ENCODE data around the gene MBTD1. TPM values are rescaled to one million over a fixed set of nuclear protein-coding genes. Genes with fewer than 3 reads are reported as not detected.

The MBTD1 gene
- total and polyA plus RNA-seq, 5 donors from 2014 or later, result 4.3 to 27.4 (median 6.0) TPM

DNA sequence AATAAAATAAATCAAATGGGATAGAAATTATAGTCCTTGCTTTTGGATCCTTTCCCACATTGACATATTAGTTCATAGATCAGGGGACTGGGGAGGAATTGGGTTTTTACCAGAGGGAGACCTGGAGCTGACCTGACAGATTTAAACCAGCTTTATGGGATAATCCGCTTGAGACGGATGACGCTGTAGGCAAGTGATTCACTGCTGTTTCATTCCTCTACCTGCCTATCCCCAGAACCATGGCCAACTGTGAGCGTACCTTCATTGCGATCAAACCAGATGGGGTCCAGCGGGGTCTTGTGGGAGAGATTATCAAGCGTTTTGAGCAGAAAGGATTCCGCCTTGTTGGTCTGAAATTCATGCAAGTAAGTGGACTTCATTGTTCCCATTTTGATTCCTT is 104.4 kb downstream of the MBTD1 start:
- no peak overlapping the region for H3K27ac ChIP-seq (ENCODE audit: insufficient read depth, low read length, poor library complexity, severe bottlenecking)
- no peak for ATAC-seq (ENCODE audit: low read depth in 2 of 2)
- peak overlapping the region in 2 of 4 donors; percentile 14 to 34 for H3K4me3 Mint-ChIP-seq
- DNase-seq, result no peak
- no peaks in the 10 kb centered on the region for H3K27me3 Mint-ChIP-seq
- peaks cover 14% of the 10 kb centered on the region for H3K36me3 Mint-ChIP-seq
- H3K27me3 ChIP-seq (ENCODE audit: control insufficient read depth, insufficient read depth, low read length), result no peaks in the 10 kb centered on the region
- peaks cover 18% of the 10 kb centered on the region for H3K4me1 ChIP-seq (ENCODE audit: control insufficient read depth, insufficient read depth, low read length, poor library complexity, severe bottlenecking)
- peaks cover 0 to 9% (median 4%) of the 10 kb centered on the region in 4 donors for H3K4me1 Mint-ChIP-seq
- peaks cover 7% of the 10 kb centered on the region for H3K36me3 ChIP-seq (ENCODE audit: control insufficient read depth, insufficient read depth, low read length)
- no peaks in the 10 kb centered on the region for H3K9me3 Mint-ChIP-seq
- H3K4me3 ChIP-seq (ENCODE audit: low read depth, low read length), result no peak overlapping the region
- H3K27ac Mint-ChIP-seq, result no peak overlapping the region
- no peaks in the 10 kb centered on the region for H3K9me3 ChIP-seq (ENCODE audit: control insufficient read depth in 2 of 2, low read length in 2 of 2)

- DNase-seq (peak in 1 of 3 donors; percentile 47), ATAC-seq (ENCODE audit: low read depth in 2 of 2) (no peak)
- H3K36me3 ChIP-seq (ENCODE audit: control insufficient read depth, insufficient read depth, low read length), result peaks cover 3% of the 10 kb centered on the region
- Mint-ChIP-seq H3K4me1 (peaks cover 0 to 9% (median 4%) of the 10 kb centered on the region in 4 donors), H3K4me3 (no peak overlapping the region), H3K9me3 (no peaks in the 10 kb centered on the region), H3K27ac (no peak overlapping the region), H3K36me3 (peaks cover 6% of the 10 kb centered on the region), H3K27me3 (no peaks in the 10 kb centered on the region)
- H3K4me3 ChIP-seq (ENCODE audit: low read depth, low read length), result peak overlapping the region; percentile 85
- no peaks in the 10 kb centered on the region for H3K9me3 ChIP-seq (ENCODE audit: control insufficient read depth in 2 of 2, low read length in 2 of 2)
- no peak overlapping the region for H3K27ac ChIP-seq (ENCODE audit: insufficient read depth, low read length, poor library complexity, severe bottlenecking)
- H3K4me1 ChIP-seq (ENCODE audit: control insufficient read depth, insufficient read depth, low read length, poor library complexity, severe bottlenecking), result peaks cover 18% of the 10 kb centered on the region
- H3K27me3 ChIP-seq (ENCODE audit: control insufficient read depth, insufficient read depth, low read length), result no peaks in the 10 kb centered on the region
Observed at GRCh38 chr17:51154176-51154575, 105.7 kb downstream of the MBTD1 start.

GRCh38 chr17:51153210-51154072 is 106.4 kb downstream of the MBTD1 start, which contains the start of gene NME1:
Gene NME1 (plus strand): TSS chr17:51153559. CDS start chr17:51155655, 2,096 bp downstream.
- peak within 1 kb of the TSS; percentile 85 for H3K27ac ChIP-seq (ENCODE audit: insufficient read depth, low read length, poor library complexity, severe bottlenecking)
- Mint-ChIP-seq H3K4me3 (no peak within 1 kb of the TSS), H3K27me3 (no peaks in the 10 kb centered on the region), H3K27ac (no peak within 1 kb of the TSS), H3K36me3 (peaks cover 6% of the 10 kb centered on the region), H3K4me1 (peaks cover 0 to 9% (median 4%) of the 10 kb centered on the region in 4 donors), H3K9me3 (no peaks in the 10 kb centered on the region)
- H3K36me3 ChIP-seq (ENCODE audit: control insufficient read depth, insufficient read depth, low read length), result peaks cover 3% of the 10 kb centered on the region
- DNase-seq (peak; percentile 94 to 100 (median 98)), ATAC-seq (ENCODE audit: low read depth in 2 of 2) (peak; percentile 94 to 97)
- no peaks in the 10 kb centered on the region for H3K27me3 ChIP-seq (ENCODE audit: control insufficient read depth, insufficient read depth, low read length)
- no peaks in the 10 kb centered on the region for H3K9me3 ChIP-seq (ENCODE audit: control insufficient read depth in 2 of 2, low read length in 2 of 2)
- peaks cover 18% of the 10 kb centered on the region for H3K4me1 ChIP-seq (ENCODE audit: control insufficient read depth, insufficient read depth, low read length, poor library complexity, severe bottlenecking)
- H3K4me3 ChIP-seq (ENCODE audit: low read depth, low read length), result peak within 1 kb of the TSS; percentile 87

- Mint-ChIP-seq H3K4me3 (no peak overlapping the region), H3K27me3 (no peaks in the 10 kb centered on the region), H3K9me3 (no peaks in the 10 kb centered on the region), H3K36me3 (peaks cover 6% of the 10 kb centered on the region), H3K27ac (no peak overlapping the region), H3K4me1 (peaks cover 0 to 9% (median 4%) of the 10 kb centered on the region in 4 donors)
- Histone ChIP-seq H3K4me1 (ENCODE audit: control insufficient read depth, insufficient read depth, low read length, poor library complexity, severe bottlenecking) (peaks cover 18% of the 10 kb centered on the region), H3K27ac (ENCODE audit: insufficient read depth, low read length, poor library complexity, severe bottlenecking) (peak overlapping the region; percentile 85), H3K4me3 (ENCODE audit: low read depth, low read length) (peak overlapping the region; percentile 87), H3K27me3 (ENCODE audit: control insufficient read depth, insufficient read depth, low read length) (no peaks in the 10 kb centered on the region), H3K36me3 (ENCODE audit: control insufficient read depth, insufficient read depth, low read length) (peaks cover 3% of the 10 kb centered on the region), H3K9me3 (ENCODE audit: control insufficient read depth in 2 of 2, low read length in 2 of 2) (no peaks in the 10 kb centered on the region)
- no peak for DNase-seq
- no peak for ATAC-seq (ENCODE audit: low read depth in 2 of 2)
Observed at GRCh38 chr17:51152766-51153209, 107.1 kb downstream of the MBTD1 start.

DNA sequence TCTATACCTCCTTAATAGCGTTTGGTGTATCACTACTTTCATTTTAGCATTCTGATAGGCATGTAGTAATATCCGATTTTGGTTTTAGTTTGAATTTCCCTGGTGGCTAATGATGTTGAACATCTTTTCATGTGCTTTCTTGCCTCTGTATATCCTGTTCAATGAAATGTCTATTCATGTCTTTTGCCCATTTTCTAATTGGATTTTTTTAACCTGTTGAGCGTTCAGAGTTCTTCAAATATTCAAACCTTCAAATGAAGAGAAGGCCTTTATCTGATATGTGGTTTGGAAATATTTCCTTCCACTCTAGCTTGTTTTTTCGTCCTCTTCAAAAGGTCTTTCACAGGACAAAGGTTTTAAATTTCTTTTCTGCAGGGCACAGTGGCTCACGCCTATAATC is 108.9 kb downstream of the MBTD1 start:
- Mint-ChIP-seq H3K27ac (no peak overlapping the region), H3K9me3 (no peaks in the 10 kb centered on the region), H3K27me3 (no peaks in the 10 kb centered on the region), H3K4me1 (peaks cover 0 to 6% (median 4%) of the 10 kb centered on the region in 4 donors), H3K36me3 (peaks cover under 1% of the 10 kb centered on the region), H3K4me3 (no peak overlapping the region)
- DNase-seq, result no peak
- peaks cover 18% of the 10 kb centered on the region for H3K4me1 ChIP-seq (ENCODE audit: control insufficient read depth, insufficient read depth, low read length, poor library complexity, severe bottlenecking)
- no peaks in the 10 kb centered on the region for H3K27me3 ChIP-seq (ENCODE audit: control insufficient read depth, insufficient read depth, low read length)
- no peak for ATAC-seq (ENCODE audit: low read depth in 2 of 2)
- H3K36me3 ChIP-seq (ENCODE audit: control insufficient read depth, insufficient read depth, low read length), result no peaks in the 10 kb centered on the region
- no peak overlapping the region for H3K27ac ChIP-seq (ENCODE audit: insufficient read depth, low read length, poor library complexity, severe bottlenecking)
- no peak overlapping the region for H3K4me3 ChIP-seq (ENCODE audit: low read depth, low read length)
- no peaks in the 10 kb centered on the region for H3K9me3 ChIP-seq (ENCODE audit: control insufficient read depth in 2 of 2, low read length in 2 of 2)

DNA sequence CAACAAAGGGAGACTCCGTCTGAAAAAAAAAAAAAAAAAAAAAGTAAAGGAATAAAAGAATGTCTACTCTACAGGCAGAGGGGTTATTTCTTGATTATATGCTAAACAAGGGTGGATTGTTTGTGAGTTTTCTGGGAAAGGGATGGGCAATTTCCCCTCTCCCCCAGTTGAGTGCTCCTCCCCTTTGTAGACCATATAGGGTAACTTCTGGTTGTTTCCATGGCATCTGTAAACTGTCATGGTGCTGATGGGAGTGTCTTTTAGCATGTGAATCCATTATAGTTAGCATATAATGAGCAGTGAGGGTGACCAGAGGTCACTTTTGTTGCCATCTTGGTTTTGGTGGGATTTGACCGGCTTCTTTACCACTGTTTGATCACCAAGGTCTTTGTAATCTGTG is 110.7 kb downstream of the MBTD1 start:
- H3K36me3 ChIP-seq (ENCODE audit: control insufficient read depth, insufficient read depth, low read length), result no peaks in the 10 kb centered on the region
- Mint-ChIP-seq H3K27me3 (no peaks in the 10 kb centered on the region), H3K4me3 (no peak overlapping the region), H3K4me1 (peaks cover 0 to 3% (median 0%) of the 10 kb centered on the region in 4 donors), H3K27ac (no peak overlapping the region), H3K9me3 (no peaks in the 10 kb centered on the region), H3K36me3 (no peaks in the 10 kb centered on the region)
- H3K4me1 ChIP-seq (ENCODE audit: control insufficient read depth, insufficient read depth, low read length, poor library complexity, severe bottlenecking), result peaks cover 11% of the 10 kb centered on the region
- no peak overlapping the region for H3K4me3 ChIP-seq (ENCODE audit: low read depth, low read length)
- no peak overlapping the region for H3K27ac ChIP-seq (ENCODE audit: insufficient read depth, low read length, poor library complexity, severe bottlenecking)
- no peaks in the 10 kb centered on the region for H3K9me3 ChIP-seq (ENCODE audit: control insufficient read depth in 2 of 2, low read length in 2 of 2)
- no peak for ATAC-seq (ENCODE audit: low read depth in 2 of 2)
- H3K27me3 ChIP-seq (ENCODE audit: control insufficient read depth, insufficient read depth, low read length), result no peaks in the 10 kb centered on the region
- DNase-seq, result no peak

DNA sequence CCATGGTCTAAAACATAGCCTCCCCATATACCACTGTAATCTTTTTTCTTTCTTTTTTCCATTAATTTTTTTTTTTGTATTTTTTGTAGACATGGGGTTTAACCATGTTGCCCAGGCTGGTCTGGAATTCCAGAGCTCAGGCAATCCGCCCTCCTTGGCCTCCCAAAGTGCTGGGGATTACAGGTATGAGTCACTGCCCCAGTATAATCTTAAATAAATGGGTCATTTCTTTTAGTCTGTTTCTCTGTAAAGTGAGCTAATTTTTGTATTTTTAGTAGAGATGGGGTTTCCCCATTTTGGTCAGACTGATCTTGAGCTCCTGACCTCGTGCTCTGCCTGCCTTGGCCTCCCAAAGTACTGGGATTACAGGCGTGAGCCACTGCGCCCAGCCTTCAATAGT is 112.2 kb downstream of the MBTD1 start:
- ATAC-seq (ENCODE audit: low read depth in 2 of 2), result no peak
- Histone ChIP-seq H3K36me3 (ENCODE audit: control insufficient read depth, insufficient read depth, low read length) (no peaks in the 10 kb centered on the region), H3K4me1 (ENCODE audit: control insufficient read depth, insufficient read depth, low read length, poor library complexity, severe bottlenecking) (peaks cover 2% of the 10 kb centered on the region), H3K4me3 (ENCODE audit: low read depth, low read length) (no peak overlapping the region), H3K9me3 (ENCODE audit: control insufficient read depth in 2 of 2, low read length in 2 of 2) (no peaks in the 10 kb centered on the region), H3K27me3 (ENCODE audit: control insufficient read depth, insufficient read depth, low read length) (no peaks in the 10 kb centered on the region), H3K27ac (ENCODE audit: insufficient read depth, low read length, poor library complexity, severe bottlenecking) (no peak overlapping the region)
- H3K27ac Mint-ChIP-seq, result no peak overlapping the region
- no peaks in the 10 kb centered on the region for H3K36me3 Mint-ChIP-seq
- no peaks in the 10 kb centered on the region for H3K27me3 Mint-ChIP-seq
- DNase-seq, result no peak
- no peak overlapping the region for H3K4me3 Mint-ChIP-seq
- no peaks in the 10 kb centered on the region for H3K9me3 Mint-ChIP-seq
- H3K4me1 Mint-ChIP-seq, result peaks cover 0 to 3% (median 0%) of the 10 kb centered on the region in 4 donors
